Stimulated activated CD8-positive, alpha-beta memory T cell treated with anti-CD3 and anti-CD28 coated beads, Interleukin-2, amount 100 ng/mL, for 1 hour (primary cell): ENCODE data around the gene HIP1R.
A peak's percentile ranks its signal among the peaks of the same experiment; 100 is the strongest.
"Not testable (repeated sequence)": the region's sequence is repeated elsewhere in the genome, so short reads cannot be mapped to it uniquely, and the experiment has no call there.

ENCODE experiments used
- DNase-seq, 2 donors: peaks; one replicate each; pipeline ENCODE4 v3.0.0-alpha.2; 2020; ENCODE audit warnings: low read depth in 2 of 2

HIP1R gene, protein sequence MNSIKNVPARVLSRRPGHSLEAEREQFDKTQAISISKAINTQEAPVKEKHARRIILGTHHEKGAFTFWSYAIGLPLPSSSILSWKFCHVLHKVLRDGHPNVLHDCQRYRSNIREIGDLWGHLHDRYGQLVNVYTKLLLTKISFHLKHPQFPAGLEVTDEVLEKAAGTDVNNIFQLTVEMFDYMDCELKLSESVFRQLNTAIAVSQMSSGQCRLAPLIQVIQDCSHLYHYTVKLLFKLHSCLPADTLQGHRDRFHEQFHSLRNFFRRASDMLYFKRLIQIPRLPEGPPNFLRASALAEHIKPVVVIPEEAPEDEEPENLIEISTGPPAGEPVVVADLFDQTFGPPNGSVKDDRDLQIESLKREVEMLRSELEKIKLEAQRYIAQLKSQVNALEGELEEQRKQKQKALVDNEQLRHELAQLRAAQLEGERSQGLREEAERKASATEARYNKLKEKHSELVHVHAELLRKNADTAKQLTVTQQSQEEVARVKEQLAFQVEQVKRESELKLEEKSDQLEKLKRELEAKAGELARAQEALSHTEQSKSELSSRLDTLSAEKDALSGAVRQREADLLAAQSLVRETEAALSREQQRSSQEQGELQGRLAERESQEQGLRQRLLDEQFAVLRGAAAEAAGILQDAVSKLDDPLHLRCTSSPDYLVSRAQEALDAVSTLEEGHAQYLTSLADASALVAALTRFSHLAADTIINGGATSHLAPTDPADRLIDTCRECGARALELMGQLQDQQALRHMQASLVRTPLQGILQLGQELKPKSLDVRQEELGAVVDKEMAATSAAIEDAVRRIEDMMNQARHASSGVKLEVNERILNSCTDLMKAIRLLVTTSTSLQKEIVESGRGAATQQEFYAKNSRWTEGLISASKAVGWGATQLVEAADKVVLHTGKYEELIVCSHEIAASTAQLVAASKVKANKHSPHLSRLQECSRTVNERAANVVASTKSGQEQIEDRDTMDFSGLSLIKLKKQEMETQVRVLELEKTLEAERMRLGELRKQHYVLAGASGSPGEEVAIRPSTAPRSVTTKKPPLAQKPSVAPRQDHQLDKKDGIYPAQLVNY

DNA sequence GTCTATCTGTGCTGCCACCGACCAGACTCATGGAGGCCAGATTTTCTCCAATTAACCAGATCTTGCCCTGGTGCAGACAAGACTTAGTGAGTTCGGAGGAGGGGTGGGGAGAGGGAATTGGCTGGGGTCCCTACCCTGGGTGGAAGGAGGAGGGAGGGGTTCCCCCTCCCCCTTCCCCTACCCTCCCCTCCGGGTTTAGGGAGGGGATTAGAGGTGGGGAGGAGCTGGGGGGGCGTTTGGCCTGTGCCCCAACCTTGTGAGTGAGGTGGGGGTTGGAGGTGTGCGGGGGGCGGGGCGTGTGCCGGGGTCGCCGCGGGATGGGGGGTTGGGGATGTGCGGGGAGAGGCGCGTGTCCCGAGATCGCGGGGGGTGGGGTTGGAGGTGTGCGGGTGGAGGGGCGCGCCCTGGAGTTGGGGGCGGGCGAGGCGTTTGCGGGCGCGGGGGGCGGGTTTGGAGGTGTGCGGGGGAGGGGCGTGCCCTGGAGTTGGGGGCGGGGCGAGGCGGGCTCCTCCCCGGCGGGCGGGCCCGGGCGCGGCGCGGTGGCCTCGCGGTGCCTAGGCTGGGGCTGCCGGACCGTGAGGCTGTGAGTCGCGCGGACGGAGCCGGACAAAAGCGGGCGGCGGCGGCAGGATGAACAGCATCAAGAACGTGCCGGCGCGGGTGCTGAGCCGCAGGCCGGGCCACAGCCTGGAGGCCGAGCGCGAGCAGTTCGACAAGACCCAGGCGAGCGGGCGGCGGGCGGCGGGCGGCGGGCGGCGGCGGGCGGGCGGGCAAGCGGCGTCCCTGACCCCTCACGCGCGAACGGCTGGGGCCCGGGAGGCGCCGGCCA, at the start of gene HIP1R:
Gene HIP1R, plus strand, starts transcription at position 537 of the 829 bp plus-strand sequence. Its CDS starts 94 bp downstream, at position 631.
- peak; percentile 10 to 37 for DNase-seq

DNA sequence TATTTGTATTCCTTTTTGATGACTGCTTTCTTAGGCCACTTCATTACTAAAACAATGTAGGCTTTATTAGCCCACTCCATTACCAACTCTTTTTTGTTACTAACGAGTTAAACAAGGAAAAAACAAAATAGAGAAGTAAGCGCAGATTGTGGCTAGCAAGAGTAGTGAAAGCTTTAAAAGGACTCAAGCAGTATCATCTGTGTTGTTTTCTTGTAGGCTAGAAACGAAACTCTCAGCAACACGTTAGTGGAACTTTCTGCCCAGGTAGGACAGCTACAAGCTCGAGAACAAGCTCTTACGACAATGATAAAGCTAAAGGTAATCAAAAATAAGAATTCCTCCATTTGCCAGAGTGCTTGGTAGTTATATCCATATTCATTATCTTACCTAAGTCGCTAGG, 49.8 kb upstream of the HIP1R start:
- DNase-seq, result no peak

DNA sequence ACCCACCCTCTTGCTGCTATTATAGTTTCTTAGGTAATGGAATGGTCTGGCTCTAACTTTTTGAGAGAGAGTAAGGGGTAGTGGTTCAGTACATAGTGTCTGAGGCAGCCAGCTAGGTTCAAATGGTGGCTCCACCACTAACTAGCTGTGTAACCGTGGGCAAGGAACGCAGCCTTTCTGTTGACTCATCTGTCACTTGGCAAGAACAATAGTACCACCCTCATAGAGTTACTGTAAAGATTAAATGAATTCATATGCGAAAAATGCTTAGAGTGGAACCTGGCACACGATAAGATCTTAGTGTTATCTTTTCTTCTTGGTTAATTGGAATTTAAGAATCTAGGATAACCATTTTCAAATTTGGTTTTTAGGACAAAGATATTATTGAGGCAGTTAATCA, 46.9 kb upstream of the HIP1R start:
- no peak for DNase-seq

DNA sequence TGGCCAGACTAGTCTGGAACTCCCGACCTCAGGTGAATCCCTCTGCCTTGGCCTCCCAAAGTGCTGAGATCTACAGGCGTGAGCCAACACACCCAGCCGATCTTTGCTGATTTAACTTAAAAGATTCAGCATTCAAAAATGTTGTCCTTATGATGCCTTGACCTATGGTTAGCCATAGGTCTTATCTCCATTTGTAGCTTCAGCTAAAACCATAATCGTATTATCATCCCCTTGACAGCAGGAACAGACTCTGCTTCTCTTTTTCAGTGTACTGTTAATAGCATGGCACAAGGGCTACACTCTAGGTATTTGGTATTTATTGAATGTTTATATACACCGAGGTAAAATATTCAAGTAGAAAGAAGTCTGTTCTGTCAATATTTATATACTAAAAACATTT, 45.6 kb upstream of the HIP1R start:
- no peak for DNase-seq

DNA sequence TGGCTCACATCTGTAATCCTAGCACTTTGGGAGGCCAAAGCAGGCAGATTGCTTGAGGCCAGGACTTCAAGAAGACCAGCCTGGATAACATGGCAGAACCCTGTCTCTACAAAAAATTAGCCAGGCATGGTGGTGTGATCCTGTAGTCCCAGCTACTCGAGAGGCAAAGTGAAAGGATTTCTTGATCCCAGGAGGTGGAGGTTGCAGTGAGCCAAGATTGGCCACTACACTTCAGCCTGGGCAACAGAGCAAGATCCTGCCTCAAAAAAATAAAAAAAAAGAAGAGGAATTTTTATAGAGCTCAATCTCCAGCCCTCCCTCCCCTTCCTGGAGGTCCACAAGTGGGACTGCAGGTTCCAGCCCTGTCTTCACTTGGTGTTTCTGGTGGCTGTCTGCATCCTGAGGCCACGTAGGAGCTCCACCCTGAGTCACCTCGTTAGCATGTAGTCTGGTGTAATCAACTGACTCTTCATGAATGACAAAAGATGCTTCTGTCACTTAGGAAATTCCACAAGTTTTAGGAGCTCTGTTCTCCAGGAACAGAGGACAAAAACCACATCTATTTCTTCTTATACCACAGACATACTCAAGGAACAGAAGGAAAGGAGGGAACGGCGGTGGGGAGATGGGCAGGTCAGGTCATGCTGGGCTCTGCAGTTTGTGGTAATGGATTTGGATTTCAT, 44.7 kb upstream of the HIP1R start:
- no peak for DNase-seq

DNA sequence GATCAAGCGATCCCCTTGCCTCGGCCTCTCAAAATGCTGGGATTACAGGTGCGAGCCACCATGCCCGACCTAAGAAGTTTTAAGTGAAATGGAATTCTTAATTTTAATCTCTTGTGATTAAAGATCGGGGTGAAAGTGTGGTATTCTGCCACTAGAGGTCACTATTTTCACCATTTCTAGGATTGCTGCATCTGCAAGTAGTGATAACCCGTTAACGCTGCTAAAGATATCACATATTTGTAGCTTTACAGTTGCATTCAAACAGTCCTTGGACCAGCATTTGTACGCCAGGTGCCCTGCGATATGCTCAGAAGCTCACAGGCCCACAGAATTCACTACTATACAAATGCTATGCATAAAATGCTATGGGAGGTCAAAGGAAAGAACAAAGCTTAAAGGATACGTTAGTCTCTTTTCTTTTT, 41.6 kb upstream of the HIP1R start:
- no peak for DNase-seq

DNA sequence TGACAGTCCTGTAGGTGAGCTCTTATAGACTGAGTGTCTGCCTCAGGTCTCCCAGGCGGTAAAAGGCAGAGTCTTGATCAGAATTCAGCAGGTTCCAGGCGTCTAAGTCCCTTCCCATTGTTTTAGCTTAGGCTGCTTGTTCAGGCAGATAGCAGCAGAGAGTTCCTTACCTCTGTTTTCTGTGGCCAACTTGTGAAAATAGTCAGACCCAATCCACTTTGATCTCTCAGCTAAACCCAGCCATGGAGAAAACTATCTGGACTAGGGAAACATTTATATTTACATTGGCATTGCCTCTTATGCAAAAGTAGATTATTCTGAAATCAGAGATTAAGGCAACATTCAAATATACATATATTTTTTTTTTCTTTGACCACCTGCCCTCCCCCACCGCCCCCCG, 39.5 kb upstream of the HIP1R start:
- no peak for DNase-seq

DNA sequence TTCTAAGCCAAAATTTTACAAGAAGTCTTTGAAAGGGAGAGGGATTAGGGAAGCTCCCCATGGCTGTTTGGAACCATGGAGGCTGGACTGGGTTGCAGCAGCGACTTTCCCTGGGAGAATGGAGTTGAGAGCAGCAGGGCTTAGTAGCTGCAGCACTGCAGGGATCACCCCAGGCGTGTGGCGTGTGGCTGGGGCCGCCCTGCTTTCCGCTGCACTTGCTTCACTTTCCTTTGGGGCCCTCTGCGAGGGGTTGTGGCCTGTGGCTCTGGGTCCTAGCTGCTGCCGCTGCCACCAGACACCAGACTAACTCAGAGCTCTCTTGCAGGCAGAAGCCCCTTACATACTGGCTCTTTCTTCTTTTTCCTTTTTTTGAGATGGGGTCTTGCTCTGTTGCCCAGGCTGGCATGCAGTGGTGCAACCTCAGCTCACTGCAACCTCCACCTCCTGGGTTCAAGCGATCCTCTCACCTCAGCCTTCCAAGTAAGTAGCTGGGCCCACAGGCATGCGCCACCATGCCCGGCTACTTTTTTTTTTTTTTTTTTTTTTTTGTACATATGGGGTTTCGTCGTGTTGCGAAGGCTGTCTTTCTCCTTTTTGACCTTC, 35.5 kb upstream of the HIP1R start:
- no peak for DNase-seq

DNA sequence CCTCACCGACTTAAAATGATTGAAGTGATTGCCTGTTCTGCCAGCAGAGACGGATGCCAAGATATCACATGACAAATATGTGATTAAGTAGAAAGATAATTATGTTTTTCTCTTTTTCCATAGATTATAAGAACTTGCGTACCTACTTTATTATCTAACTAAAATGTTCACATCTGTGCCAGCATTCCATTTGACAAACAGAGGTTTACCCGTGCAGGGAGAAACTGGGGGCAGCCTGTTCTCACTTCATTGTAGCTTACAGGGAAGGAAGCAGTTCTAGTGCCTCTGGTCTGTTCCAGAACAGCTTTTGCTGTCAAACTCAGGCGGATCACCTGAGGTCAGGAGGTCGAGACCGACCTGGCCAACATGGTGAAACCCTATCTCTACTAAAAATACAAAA, 31.3 kb upstream of the HIP1R start:
- no peak for DNase-seq

DNA sequence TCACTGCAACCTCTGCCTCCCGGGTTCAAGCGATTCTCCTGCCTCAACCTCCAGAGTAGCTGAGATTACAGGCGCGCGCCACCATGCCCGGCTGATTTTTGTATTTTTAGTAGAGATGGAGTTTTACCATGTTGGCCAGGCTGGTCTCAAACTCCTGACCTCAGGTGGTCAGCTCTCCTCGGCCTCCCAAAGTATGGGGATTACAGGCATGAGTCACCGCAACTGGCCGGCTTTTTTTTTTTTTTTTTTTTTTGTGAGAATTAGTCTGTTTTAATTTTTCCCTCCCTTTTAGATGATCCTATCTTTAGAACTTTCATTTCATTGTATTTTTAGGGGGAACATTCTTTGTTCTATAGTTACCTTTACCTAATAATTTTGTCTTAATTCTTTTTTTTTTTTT, 30.3 kb upstream of the HIP1R start:
- not testable (repeated sequence) for DNase-seq

DNA sequence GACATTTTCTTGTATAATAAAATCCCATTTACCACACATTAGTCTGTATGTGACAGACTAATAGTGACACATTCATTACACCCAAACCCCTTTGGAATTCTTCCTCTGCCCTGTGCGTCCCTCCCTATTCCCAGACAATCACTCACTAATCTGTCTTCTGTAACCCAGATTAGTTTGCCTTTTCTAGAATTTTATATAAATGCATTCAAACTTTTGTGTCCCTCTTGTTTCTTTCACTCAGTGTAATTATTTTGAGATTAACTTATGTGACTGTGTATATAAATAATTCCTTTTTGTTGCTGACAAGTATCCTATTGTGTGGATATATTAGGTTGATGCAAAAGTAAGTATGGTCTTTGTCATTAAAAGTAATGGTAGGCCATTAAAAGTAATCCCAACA, 27.6 kb upstream of the HIP1R start:
- DNase-seq, result no peak

DNA sequence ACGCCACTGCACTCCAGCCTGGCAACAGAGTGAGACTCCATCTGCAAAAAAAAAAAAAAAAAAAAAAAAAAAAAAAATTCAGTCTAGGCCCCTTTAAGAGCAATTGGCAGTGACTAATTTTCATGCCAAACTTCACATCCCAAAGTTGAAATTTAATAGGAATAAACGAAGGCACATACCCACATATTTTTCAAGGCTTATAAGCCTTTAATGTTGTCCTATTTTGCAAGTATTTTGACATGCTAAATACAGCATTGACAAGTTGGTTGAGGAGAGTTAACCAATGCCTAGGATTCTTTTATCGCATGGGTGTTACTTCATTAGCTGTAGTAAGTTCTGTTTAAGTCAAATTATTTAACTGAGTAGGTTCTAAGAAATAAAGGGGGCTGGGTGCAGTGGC, 23.5 kb upstream of the HIP1R start:
- no peak for DNase-seq

DNA sequence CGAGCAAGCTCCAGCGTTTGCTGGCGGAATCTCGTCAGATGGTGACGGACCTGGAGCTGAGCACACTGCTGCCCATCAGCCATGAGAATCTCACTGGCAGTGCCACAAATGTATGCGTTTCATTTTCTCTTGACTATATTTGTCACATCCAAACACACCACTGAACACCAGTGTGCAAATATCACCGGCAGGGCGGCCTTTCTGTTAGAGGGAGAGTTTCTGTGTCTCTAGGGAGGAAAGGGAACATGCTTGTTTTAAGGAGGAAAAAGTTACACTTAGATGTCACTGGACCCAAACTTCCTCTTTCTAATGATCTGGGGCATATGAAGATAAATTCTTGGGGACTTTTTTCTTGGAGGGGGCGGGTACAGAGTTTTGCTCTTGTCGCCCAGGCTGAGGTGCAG, 21.9 kb upstream of the HIP1R start:
- no peak for DNase-seq

DNA sequence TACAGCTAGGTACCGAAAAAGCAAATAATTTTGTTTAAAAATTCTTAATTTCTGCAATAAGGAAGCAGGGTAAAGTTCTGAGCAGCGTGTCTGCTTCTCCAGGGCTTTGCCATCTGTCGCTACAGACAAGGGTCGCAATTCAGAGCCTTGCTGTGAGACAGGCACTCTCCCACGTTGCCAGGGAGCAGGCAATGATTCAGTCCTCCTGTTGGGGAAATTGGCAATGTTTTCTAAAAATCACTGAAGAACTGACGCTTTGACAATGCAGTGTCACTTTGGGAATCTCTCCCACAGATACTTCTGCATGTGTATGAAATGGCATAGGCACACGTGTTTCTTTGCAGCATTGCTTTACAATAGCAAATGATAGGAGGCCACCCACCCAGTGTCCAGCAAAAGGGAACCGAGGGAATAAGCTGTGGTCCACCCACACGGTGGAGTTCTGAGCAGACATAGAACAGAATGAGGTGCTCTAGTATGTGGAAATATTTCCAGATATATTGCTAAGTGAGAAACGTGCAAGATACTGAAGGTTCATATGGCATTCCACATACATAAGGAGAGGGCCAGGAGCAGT, 16.0 kb upstream of the HIP1R start:
- DNase-seq, result no peak

DNA sequence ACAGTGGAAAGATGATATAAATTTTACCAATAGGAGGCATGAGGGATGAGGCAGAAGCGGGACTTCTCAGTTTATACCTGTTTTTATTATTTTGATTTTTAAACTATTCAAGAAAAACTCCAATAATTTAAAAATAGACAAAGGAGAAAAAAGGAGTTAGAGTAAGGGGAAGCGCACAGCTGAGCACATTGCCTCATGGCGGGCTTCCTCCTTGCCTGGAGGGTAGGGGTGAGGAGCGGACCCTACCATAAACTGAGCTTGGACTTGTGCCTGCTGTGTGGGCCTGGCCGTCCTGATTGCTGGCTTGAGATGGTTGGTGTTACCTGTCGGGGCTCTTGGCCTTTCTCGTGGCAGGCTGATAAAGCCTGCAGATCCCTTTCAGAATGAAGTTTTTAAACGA, 15.1 kb upstream of the HIP1R start:
- no peak for DNase-seq

DNA sequence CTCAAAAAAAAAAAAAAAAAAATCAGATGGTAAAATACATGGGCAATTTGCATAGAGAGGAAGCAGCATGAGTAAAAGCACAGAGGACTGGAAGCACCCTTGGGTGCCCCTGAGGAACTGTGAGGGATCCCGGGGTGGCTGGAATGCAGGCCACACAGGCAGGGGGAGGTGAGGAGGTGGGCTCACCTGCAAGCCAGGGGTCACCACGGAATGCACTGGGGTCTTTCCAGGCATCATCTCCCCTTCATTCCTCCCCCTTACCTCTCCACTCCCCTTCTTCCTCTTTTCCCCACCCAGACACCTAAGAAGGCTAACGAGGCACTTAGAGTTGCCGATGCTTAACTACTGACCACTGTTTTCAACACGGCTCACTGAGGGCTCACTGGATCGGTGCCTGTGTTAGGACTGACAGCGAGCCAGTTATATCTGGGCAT, 14.4 kb upstream of the HIP1R start:
- no peak for DNase-seq

DNA sequence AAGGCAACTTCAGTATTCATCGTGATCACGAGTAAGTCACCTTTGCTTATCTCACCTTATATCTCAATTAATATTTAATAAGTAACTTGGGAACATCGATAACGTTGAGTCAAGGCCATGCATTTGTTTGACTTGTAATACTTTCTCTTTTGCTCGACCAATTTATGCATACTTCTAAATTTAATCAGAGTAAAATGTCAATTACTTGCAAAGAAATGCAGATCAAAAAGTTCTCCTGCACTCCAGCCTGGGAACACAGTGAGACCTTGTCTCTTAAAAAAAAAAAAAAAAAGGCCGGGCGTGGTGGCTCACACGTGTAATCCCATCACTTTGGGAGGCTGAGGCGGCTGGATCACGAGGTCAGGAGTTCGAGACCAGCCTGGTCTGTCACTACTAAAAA, 11.8 kb upstream of the HIP1R start:
- no peak for DNase-seq

DNA sequence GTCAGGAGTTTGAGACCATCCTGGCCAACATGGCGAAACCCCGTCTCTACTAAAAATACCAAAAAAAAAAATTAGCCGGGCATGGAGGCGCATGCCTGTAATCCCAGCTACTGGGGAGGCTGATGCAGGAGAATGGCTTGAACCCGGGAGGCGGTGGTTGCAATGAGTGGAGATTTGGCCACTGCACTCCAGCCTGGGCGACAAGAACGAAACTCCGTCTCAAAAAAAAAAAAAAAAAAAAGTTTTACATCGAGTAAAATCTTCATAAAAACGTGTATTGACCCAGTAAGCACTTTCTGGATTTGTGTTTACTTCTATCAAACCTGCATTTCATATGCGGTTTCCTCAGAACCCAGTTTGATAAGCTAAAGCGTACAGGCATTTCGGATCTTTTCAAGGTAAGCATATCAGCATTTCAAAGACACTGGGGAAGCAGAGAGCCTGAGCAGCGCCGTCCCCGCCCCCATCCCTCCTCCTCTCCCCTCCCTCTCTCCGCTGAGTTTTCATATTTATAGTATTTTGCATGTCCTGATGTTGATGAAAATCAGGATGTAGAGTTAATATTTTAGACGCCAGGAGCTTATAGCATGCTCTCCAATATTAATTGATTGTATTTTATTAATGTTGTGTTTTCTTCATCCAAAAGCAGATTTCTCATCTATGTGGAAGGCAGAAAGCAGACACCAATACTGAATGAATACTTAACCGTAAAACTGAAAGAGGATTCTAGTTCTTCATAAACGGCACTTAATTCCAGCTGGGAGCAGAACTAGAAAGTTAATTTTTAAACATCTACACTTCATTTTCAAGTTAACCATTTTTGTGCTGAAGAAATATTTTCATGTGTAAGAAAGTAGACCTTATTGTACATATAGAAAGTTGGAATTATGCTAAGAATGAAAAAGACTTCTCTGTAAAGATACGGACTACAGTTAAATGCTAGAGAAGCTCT, 9.2 kb upstream of the HIP1R start:
- no peak for DNase-seq

DNA sequence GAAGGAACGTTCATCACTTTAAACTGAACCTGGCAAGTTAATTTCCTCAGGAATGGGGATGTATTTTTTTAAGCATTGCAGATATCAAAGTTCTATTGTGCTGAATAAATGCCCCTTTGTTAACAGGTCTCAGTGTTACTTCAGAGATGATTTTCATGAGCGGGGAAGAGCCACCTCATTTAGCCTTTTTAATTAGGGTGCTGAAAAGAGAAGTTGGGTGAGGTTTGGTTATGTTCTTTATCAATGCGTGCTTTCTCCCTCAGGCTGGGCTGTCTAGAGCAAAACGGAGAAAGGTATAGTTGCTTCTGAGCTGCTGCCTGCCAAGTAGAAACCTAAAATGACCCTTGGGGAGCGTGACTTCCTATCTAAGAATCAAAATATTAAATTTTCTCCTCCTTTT, 8.0 kb upstream of the HIP1R start:
- DNase-seq, result no peak
